ENCODE results near the gene KIAA1191. TPM values are rescaled to one million over a fixed set of nuclear protein-coding genes. Genes with fewer than 3 reads are reported as not detected.

The KIAA1191 gene
- total RNA-seq, 2 experiments from 2014 or later: 33.3 to 41.2 TPM

GRCh38 chr5:176405656-176406435, 44.3 kb upstream of the KIAA1191 start:
- H3K79me2 ChIP-seq (ENCODE audit: insufficient read depth, low read depth, low read length): no peaks in the 10 kb centered on the region
- H3K4me2 ChIP-seq (ENCODE audit: low read length): no peak overlapping the region
- peaks cover 22% of the 10 kb centered on the region; the same call in 1 of the 2 replicates for H3K36me3 ChIP-seq (ENCODE audit: insufficient read depth, low read length)
- no peak for TF ChIP-seq EZH2phosphoT487 (IDR thresholded peaks at IDR 0.05; ENCODE audit: borderline replicate concordance, low read depth, low read length)
- peak; percentile 66 for TF ChIP-seq CTCF (conservative IDR thresholded peaks at IDR 0.05; ENCODE audit: low read length)
- no TSS peak for BruUV-seq (replicated peaks)
- CTCF ChIA-PET (ENCODE audit: unreplicated experiment): interaction anchor here (0.9 to 1.3 kb wide), 2 partner anchors 31 to 86 kb away, joined by 3 to 5 read pairs; no protein-coding TSS in a partner anchor
- H3K4me1 ChIP-seq (ENCODE audit: insufficient read depth, low read length, poor library complexity, severe bottlenecking): no peaks in the 10 kb centered on the region
- H2AFZ ChIP-seq (ENCODE audit: low read length): no peak overlapping the region
- DNase-seq (ENCODE audit: low spot score): peak; percentile 58
- intact Hi-C loops (cut with micrococcal nuclease; ENCODE audit: unreplicated experiment): no loop called here
- H3K27ac ChIP-seq (ENCODE audit: low read depth, low read length, poor library complexity, severe bottlenecking): no peak overlapping the region
- no peaks in the 10 kb centered on the region for H3K9me3 ChIP-seq (ENCODE audit: low read length)
- no peaks in the 10 kb centered on the region for H4K20me1 ChIP-seq (ENCODE audit: insufficient read depth, low read length)
- H3K4me3 ChIP-seq (ENCODE audit: low read depth, low read length, poor library complexity, severe bottlenecking): no peak overlapping the region
- POLR2A ChIA-PET: interaction anchor here (0.6 to 1.1 kb wide), 3 partner anchors 128 to 848 kb away, joined by 3 to 8 read pairs (median 4); no protein-coding TSS in a partner anchor
- H3K9me2 ChIP-seq (ENCODE audit: insufficient read depth, low read length): no peaks in the 10 kb centered on the region

GRCh38 chr5:176401281-176402205, 40.0 kb upstream of the KIAA1191 start:
- H2AFZ ChIP-seq (ENCODE audit: low read length): no peak overlapping the region
- no peak overlapping the region for H3K4me3 ChIP-seq (ENCODE audit: low read depth, low read length, poor library complexity, severe bottlenecking)
- POLR2A ChIA-PET: no interaction called here
- H3K4me2 ChIP-seq (ENCODE audit: low read length): no peak overlapping the region
- DNase-seq (ENCODE audit: low spot score): no peak
- BruUV-seq (replicated peaks): no TSS peak
- H3K9me2 ChIP-seq (ENCODE audit: insufficient read depth, low read length): no peaks in the 10 kb centered on the region
- CTCF ChIA-PET (ENCODE audit: unreplicated experiment): no interaction called here
- no peaks in the 10 kb centered on the region for H3K4me1 ChIP-seq (ENCODE audit: insufficient read depth, low read length, poor library complexity, severe bottlenecking)
- no peaks in the 10 kb centered on the region for H3K79me2 ChIP-seq (ENCODE audit: insufficient read depth, low read depth, low read length)
- TF ChIP-seq CTCF (conservative IDR thresholded peaks at IDR 0.05; ENCODE audit: low read length) (no peak), EZH2phosphoT487 (IDR thresholded peaks at IDR 0.05; ENCODE audit: borderline replicate concordance, low read depth, low read length) (no peak)
- H3K9me3 ChIP-seq (ENCODE audit: low read length): no peaks in the 10 kb centered on the region
- no peak overlapping the region for H3K27ac ChIP-seq (ENCODE audit: low read depth, low read length, poor library complexity, severe bottlenecking)
- intact Hi-C loops (cut with micrococcal nuclease; ENCODE audit: unreplicated experiment): no loop called here
- no peaks in the 10 kb centered on the region for H4K20me1 ChIP-seq (ENCODE audit: insufficient read depth, low read length)
- no peaks in the 10 kb centered on the region for H3K36me3 ChIP-seq (ENCODE audit: insufficient read depth, low read length)
